HCT116 (cell line): ENCODE data around the gene FCER1G. TPM values are rescaled to one million over a fixed set of nuclear protein-coding genes. Genes with fewer than 3 reads are reported as not detected.

Experiments
- ATAC-seq: fragments of 200-7000 bp; cut with Tn5 transposase; 2 replicates; pipeline ENCODE4 v1.9.1; 2020; ENCODE audit warnings: mild to moderate bottlenecking, moderate library complexity
- BruUV-seq: library from RNA; stranded (reverse); fragments of 400-500 nt; replicated peaks from 2 replicates; lab custom pipeline; 2021; lab: Mats Ljungman, UMichigan
- CTCF ChIA-PET: fragments of 300-600 bp; sonication (Branson Sonifier 250); formaldehyde crosslinking; loops from one replicate; lab custom pipeline; 2021; ENCODE audit warnings: antibody characterized with exemption; lab: Charles Lee
- POLR2A ChIA-PET: fragments of 300-600, 350-600 bp; sonication (Branson Sonifier 250); formaldehyde crosslinking; loops from one replicate; lab custom pipeline; 2021; ENCODE audit warnings: antibody characterized with exemption; lab: Charles Lee
- RAD21 ChIA-PET, 2 experiments: fragments of 300-600 bp; sonication (Branson Sonifier 250); formaldehyde crosslinking; loops; one replicate each; lab custom pipeline; 2023; ENCODE audit warnings: low total read pairs in 2 of 2; ENCODE audit not compliant: uncharacterized antibody in 2 of 2, unreplicated experiment in 2 of 2, low non-redundant PET in 1 of 2; lab: Charles Lee
- DNase-seq: peaks from one replicate; pipeline ENCODE4 v3.0.0-alpha.2; 2010; ENCODE audit warnings: low read depth, low spot score
- H2AFZ ChIP-seq: fragments of 200-600 bp; shearing (Covaris generic), sonication (generic); 2 replicates; pipeline ENCODE4 v1.6.1; 2017; ENCODE audit warnings: low read depth, mixed run types, mixed read lengths, antibody characterized with exemption, low read length; ENCODE audit not compliant: poor library complexity, severe bottlenecking
- H3K27ac ChIP-seq: 2 replicates; pipeline ENCODE4 v1.5.1; 2012; ENCODE audit warnings: low read depth, low read length
- H3K27me3 ChIP-seq: fragments of 200-600 bp; sonication (generic); 2 replicates; pipeline ENCODE4 v1.6.1; 2016; ENCODE audit warnings: mixed run types, low read length, mixed read lengths; ENCODE audit not compliant: insufficient read depth
- H3K36me3 ChIP-seq, 2 experiments: fragments of 200-500 bp in 1 of 2; fragments of 200-600 bp in 1 of 2; sonication (Bioruptor generic) in 1 of 2; sonication (generic) in 1 of 2; 2 replicates each; pipeline versions ENCODE4 v1.5.1 to v1.6.1; 2014 to 2016; ENCODE audit warnings: low read length in 2 of 2, inconsistent platforms in 1 of 2, mixed read lengths in 1 of 2, mixed run types in 1 of 2; ENCODE audit not compliant: insufficient read depth in 2 of 2, control insufficient read depth in 1 of 2
- H3K4me1 ChIP-seq, 2 experiments: fragments of 200-600 bp in 1 of 2; sonication (generic) in 1 of 2; 2 replicates each; pipeline versions ENCODE4 v1.5.1 to v1.6.1; 2012 to 2017; ENCODE audit warnings: low read length in 2 of 2, inconsistent platforms in 1 of 2, mild to moderate bottlenecking in 1 of 2, mixed read lengths in 1 of 2, mixed run types in 1 of 2, moderate library complexity in 1 of 2; ENCODE audit not compliant: insufficient read depth in 2 of 2, control insufficient read depth in 1 of 2
- H3K4me2 ChIP-seq: fragments of 200-600 bp; sonication (generic); 2 replicates; pipeline ENCODE4 v1.6.1; 2017; ENCODE audit warnings: mixed run types, low read length, mixed read lengths
- H3K4me3 ChIP-seq, 2 experiments: fragments of 200-600 bp in 1 of 2; sonication (generic) in 1 of 2; replicated peaks in 1 of 2; 2 replicates each; pipeline ENCODE4 v1.5.1; 2011 to 2016; ENCODE audit warnings: low read length in 2 of 2, control low read depth in 1 of 2, low read depth in 1 of 2, mild to moderate bottlenecking in 1 of 2, mixed read lengths in 1 of 2, mixed run types in 1 of 2
- H3K79me2 ChIP-seq: fragments of 200-600 bp; sonication (generic); 2 replicates; pipeline ENCODE4 v1.6.1; 2017; ENCODE audit warnings: mild to moderate bottlenecking, mixed run types, low read length, moderate library complexity, mixed read lengths; ENCODE audit not compliant: insufficient read depth
- H3K9ac ChIP-seq: fragments of 200-600 bp; sonication (generic); 2 replicates; pipeline ENCODE4 v1.6.1; 2016; ENCODE audit warnings: low read length, mixed read lengths
- H3K9me2 ChIP-seq: fragments of 200-600 bp; sonication (generic), shearing (Covaris generic); 2 replicates; pipeline ENCODE4 v1.6.1; 2017; ENCODE audit warnings: mixed run types, mild to moderate bottlenecking, moderate library complexity; ENCODE audit not compliant: insufficient read depth
- H3K9me3 ChIP-seq, 2 experiments: fragments of 200-500 bp in 1 of 2; fragments of 200-600 bp in 1 of 2; sonication (Bioruptor generic) in 1 of 2; sonication (generic) in 1 of 2; 2 replicates each; pipeline ENCODE4 v1.6.1; 2014 to 2017; ENCODE audit warnings: low read length in 2 of 2, mixed read lengths in 2 of 2, inconsistent platforms in 1 of 2, low read depth in 1 of 2, mild to moderate bottlenecking in 1 of 2, mixed run types in 1 of 2, moderate library complexity in 1 of 2; ENCODE audit not compliant: control insufficient read depth in 1 of 2, insufficient read depth in 1 of 2
- H4K20me1 ChIP-seq: fragments of 200-600 bp; sonication (generic), shearing (Covaris generic); 2 replicates; pipeline ENCODE4 v1.6.1; 2017; ENCODE audit warnings: mixed run types, mild to moderate bottlenecking, moderate library complexity; ENCODE audit not compliant: insufficient read depth
- ATF3 ChIP-seq: IDR thresholded peaks from 2 replicates; pipeline ENCODE4 v1.6.1; 2012
- CBX3 ChIP-seq: IDR thresholded peaks from 2 replicates; pipeline ENCODE4 v1.6.1; 2012; ENCODE audit warnings: low read depth
- CEBPB ChIP-seq: IDR thresholded peaks from 2 replicates; pipeline ENCODE4 v1.6.1; 2012; ENCODE audit warnings: low read depth
- EGR1 ChIP-seq: IDR thresholded peaks from 2 replicates; pipeline ENCODE4 v1.6.1; 2012; ENCODE audit warnings: low read depth
- ELF1 ChIP-seq: IDR thresholded peaks from 2 replicates; pipeline ENCODE4 v1.6.1; 2012; ENCODE audit warnings: low read depth, borderline replicate concordance
- EZH2phosphoT487 ChIP-seq: fragments of 200-600 bp; IDR thresholded peaks from 2 replicates; pipeline ENCODE4 v1.6.1; 2018; ENCODE audit warnings: antibody characterized with exemption, borderline replicate concordance
- FOSL1 ChIP-seq: IDR thresholded peaks from 2 replicates; pipeline ENCODE4 v1.6.1; 2012; ENCODE audit warnings: low read depth
- JUND ChIP-seq: IDR thresholded peaks from 2 replicates; pipeline ENCODE4 v1.6.1; 2012
- MAX ChIP-seq: IDR thresholded peaks from 2 replicates; pipeline ENCODE4 v1.6.1; 2012
- POLR2A ChIP-seq: IDR thresholded peaks from 2 replicates; pipeline ENCODE4 v1.7.0; 2011; ENCODE audit warnings: borderline replicate concordance; ENCODE audit not compliant: insufficient read depth, insufficient read length; ENCODE audit errors: extremely low read depth
- POLR2AphosphoS5 ChIP-seq: IDR thresholded peaks from 2 replicates; pipeline ENCODE4 v1.6.1; 2011; ENCODE audit warnings: mild to moderate bottlenecking, low read depth, low read length, moderate library complexity
- REST ChIP-seq: IDR thresholded peaks from 2 replicates; pipeline ENCODE4 v1.6.1; 2012; ENCODE audit warnings: low read depth
- SP1 ChIP-seq: IDR thresholded peaks from 2 replicates; pipeline ENCODE4 v1.6.1; 2012; ENCODE audit warnings: low read depth
- SRF ChIP-seq: IDR thresholded peaks from 2 replicates; pipeline ENCODE4 v1.6.1; 2012; ENCODE audit warnings: low read depth
- TCF7L2 ChIP-seq: IDR thresholded peaks from 2 replicates; pipeline ENCODE4 v1.7.0; 2011; ENCODE audit warnings: borderline replicate concordance, inconsistent platforms; ENCODE audit not compliant: insufficient read depth, insufficient read length; ENCODE audit errors: extremely low read depth
- YY1 ChIP-seq: IDR thresholded peaks from 2 replicates; pipeline ENCODE4 v1.6.1; 2011; ENCODE audit warnings: low read length, low read depth, moderate library complexity, mild to moderate bottlenecking; ENCODE audit not compliant: insufficient replicate concordance; ENCODE audit errors: extremely low read depth
- ZBTB33 ChIP-seq: IDR thresholded peaks from 2 replicates; pipeline ENCODE4 v1.6.1; 2011; ENCODE audit warnings: mild to moderate bottlenecking, low read length, moderate library complexity; ENCODE audit not compliant: insufficient replicate concordance; ENCODE audit errors: extremely low read depth
- intact Hi-C: fragments of 100-400 bp; cut with micrococcal nuclease; formaldehyde crosslinking; loops from 2 replicates; pipeline ENCODE4 v1.10.0; 2022
- total RNA-seq: library from RNA; stranded (reverse); gene quantifications from one replicate; pipeline ENCODE4 v1.2.1, GENCODE V29; 2021; ENCODE audit not compliant: unreplicated experiment

FCER1G gene
- total RNA-seq, 1 experiment from 2014 or later, result 0.86 TPM

- TF ChIP-seq REST (no peak), SP1 (no peak)
Measured at GRCh38 chr1:161266836-161267235, 51.7 kb downstream of the FCER1G start (continued).

GRCh38 chr1:161267321-161267720, 52.2 kb downstream of the FCER1G start:
- ChIA-PET POLR2A (no interaction called here), CTCF (no interaction called here), RAD21 (no interaction called here)
- Histone ChIP-seq H3K9me2 (no peaks in the 10 kb centered on the region), H3K4me1 (peaks cover 0 to 5% of the 10 kb centered on the region in 2 experiments; a peak in 1 of 4 replicates), H3K9ac (no peak overlapping the region), H3K79me2 (no peaks in the 10 kb centered on the region), H4K20me1 (no peaks in the 10 kb centered on the region), H2AFZ (no peak overlapping the region), H3K4me3 (no peak overlapping the region), H3K27me3 (no peaks in the 10 kb centered on the region), H3K9me3 (no peaks in the 10 kb centered on the region), H3K4me2 (no peak overlapping the region), H3K27ac (no peak overlapping the region), H3K36me3 (no peaks in the 10 kb centered on the region)
- ATAC-seq, result no peak
- intact Hi-C loops, result no loop called here
- BruUV-seq, result no TSS peak
- no peak for DNase-seq
- TF ChIP-seq EGR1 (no peak), TCF7L2 (no peak), MAX (no peak), ELF1 (no peak), ATF3 (no peak), SRF (no peak), REST (no peak), CEBPB (no peak), ZBTB33 (no peak), FOSL1 (no peak), POLR2A (no peak), JUND (no peak), EZH2phosphoT487 (no peak), CBX3 (no peak), YY1 (no peak), POLR2AphosphoS5 (no peak)
